PC-9 (cell line): ENCODE data around the gene KIF16B. TPM values are rescaled to one million over a fixed set of nuclear protein-coding genes. Genes with fewer than 3 reads are reported as not detected.

ENCODE experiments used
- BruUV-seq: library from RNA; stranded (reverse); fragments of 400-500 nt; replicated peaks from 2 replicates; lab custom pipeline; 2021; lab: Mats Ljungman, UMichigan
- CTCF ChIA-PET: fragments of 300-600 bp; sonication (Branson Sonifier 250); formaldehyde crosslinking; loops from one replicate; lab custom pipeline; 2022; ENCODE audit warnings: antibody characterized with exemption; lab: Charles Lee
- POLR2A ChIA-PET: fragments of 300-600 bp; sonication (Branson Sonifier 250); formaldehyde crosslinking; loops from one replicate; lab custom pipeline; 2022; ENCODE audit warnings: antibody characterized with exemption; ENCODE audit not compliant: unreplicated experiment; lab: Charles Lee
- DNase-seq, 2 experiments: peaks; one replicate each; pipeline versions ENCODE4 v3.0.0 to v3.0.0-alpha.2; 2015 to 2022; ENCODE audit warnings: mixed read lengths in 1 of 2
- H2AFZ ChIP-seq: fragments of 200-600 bp; sonication (generic); 2 replicates; pipeline ENCODE4 v1.8.1; 2017; ENCODE audit warnings: antibody characterized with exemption
- H3F3A ChIP-seq: fragments of 200-600 bp; sonication (generic); 2 replicates; pipeline ENCODE4 v1.8.1; 2017; ENCODE audit warnings: antibody characterized with exemption, mild to moderate bottlenecking, low read depth; ENCODE audit not compliant: insufficient read depth
- H3K27ac ChIP-seq: fragments of 200-600 bp; sonication (generic); 2 replicates; pipeline ENCODE4 v1.6.1; 2016; ENCODE audit warnings: mixed run types
- H3K27me3 ChIP-seq: fragments of 200-600 bp; sonication (generic); 2 replicates; pipeline ENCODE4 v1.6.1; 2016; ENCODE audit warnings: low read depth, mixed run types; ENCODE audit not compliant: insufficient read depth
- H3K36me3 ChIP-seq: fragments of 200-600 bp; sonication (generic); 2 replicates; pipeline ENCODE4 v1.6.1; 2016; ENCODE audit warnings: low read depth, mixed run types
- H3K4me1 ChIP-seq: fragments of 200-600 bp; sonication (generic); replicated peaks from 2 replicates; pipeline ENCODE4 v1.6.1; 2016; ENCODE audit warnings: mixed run types; ENCODE audit not compliant: insufficient read depth
- H3K4me2 ChIP-seq: fragments of 200-600 bp; sonication (generic); 2 replicates; pipeline ENCODE4 v1.6.1; 2017; ENCODE audit warnings: mixed run types
- H3K4me3 ChIP-seq: fragments of 200-600 bp; sonication (generic); 2 replicates; pipeline ENCODE4 v1.6.1; 2016; ENCODE audit warnings: mixed run types
- H3K79me2 ChIP-seq: fragments of 200-600 bp; sonication (generic); 2 replicates; pipeline ENCODE4 v1.6.1; 2017; ENCODE audit warnings: low read depth, mixed run types
- H3K9me2 ChIP-seq: fragments of 200-600 bp; sonication (generic); 2 replicates; pipeline ENCODE4 v1.8.1; 2017; ENCODE audit warnings: mild to moderate bottlenecking; ENCODE audit not compliant: insufficient read depth
- H3K9me3 ChIP-seq: fragments of 200-600 bp; sonication (generic); 2 replicates; pipeline ENCODE4 v1.8.1; 2016; ENCODE audit warnings: low read depth; ENCODE audit not compliant: insufficient read depth
- H4K20me1 ChIP-seq: fragments of 200-600 bp; sonication (generic); 2 replicates; pipeline ENCODE4 v1.8.1; 2017; ENCODE audit not compliant: insufficient read depth
- EZH2 ChIP-seq: fragments of 200-600 bp; sonication (generic); IDR thresholded peaks from 2 replicates; pipeline ENCODE4 v1.8.0; 2017; ENCODE audit warnings: antibody characterized with exemption, low read depth
- intact Hi-C: fragments of 100-400 bp; cut with micrococcal nuclease; formaldehyde crosslinking; loops from one replicate; pipeline ENCODE4 v1.10.0; 2022; ENCODE audit not compliant: unreplicated experiment
- total RNA-seq: library from RNA; stranded (reverse); gene quantifications from 2 replicates; pipeline ENCODE4 v1.2.3, GENCODE V29; 2021
- TF ChIP-seq, protein P1 (sequence below): fragments of 200-600 bp; sonication (generic); conservative IDR thresholded peaks from 2 replicates; pipeline ENCODE4 v1.6.1; 2017; ENCODE audit warnings: mixed run types, antibody characterized with exemption, mild to moderate bottlenecking, moderate library complexity

The KIF16B gene
- total RNA-seq, 1 experiment from 2014 or later, result 17.6 TPM

DNA sequence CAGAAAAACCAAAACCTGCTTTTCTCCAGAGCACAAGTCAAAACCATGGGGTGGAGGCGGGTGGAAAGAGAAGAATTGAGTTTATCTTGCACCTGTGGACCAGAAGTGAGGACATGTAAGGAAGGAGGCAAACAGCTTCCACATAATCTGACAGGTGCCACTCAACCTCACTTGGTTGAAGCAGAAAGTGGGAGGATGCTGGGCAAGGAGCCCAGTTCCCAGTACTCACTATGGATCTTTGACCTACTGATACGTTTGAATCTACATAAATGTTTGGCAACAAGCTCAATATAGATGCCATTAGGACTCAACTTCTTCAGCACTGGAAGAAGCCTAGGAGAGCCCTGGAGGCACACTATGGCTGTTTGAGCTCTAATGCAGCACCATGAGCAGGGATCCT, 285.5 kb downstream of the KIF16B start:
- intact Hi-C loops, result no loop called here
- POLR2A ChIA-PET, result no interaction called here
- Histone ChIP-seq H3K27ac (no peak overlapping the region), H4K20me1 (no peaks in the 10 kb centered on the region), H2AFZ (no peak overlapping the region), H3K79me2 (no peaks in the 10 kb centered on the region), H3K4me2 (no peak overlapping the region), H3K4me3 (no peak overlapping the region), H3K27me3 (no peaks in the 10 kb centered on the region), H3K36me3 (no peaks in the 10 kb centered on the region), H3K4me1 (no peaks in the 10 kb centered on the region), H3K9me2 (0 out of 2 replicates have a peak, but pooled peaks cover 5% of the 10 kb centered on the region), H3F3A (no peaks in the 10 kb centered on the region), H3K9me3 (no peaks in the 10 kb centered on the region)
- CTCF ChIA-PET, result no interaction called here
- TF ChIP-seq, protein P1, sequence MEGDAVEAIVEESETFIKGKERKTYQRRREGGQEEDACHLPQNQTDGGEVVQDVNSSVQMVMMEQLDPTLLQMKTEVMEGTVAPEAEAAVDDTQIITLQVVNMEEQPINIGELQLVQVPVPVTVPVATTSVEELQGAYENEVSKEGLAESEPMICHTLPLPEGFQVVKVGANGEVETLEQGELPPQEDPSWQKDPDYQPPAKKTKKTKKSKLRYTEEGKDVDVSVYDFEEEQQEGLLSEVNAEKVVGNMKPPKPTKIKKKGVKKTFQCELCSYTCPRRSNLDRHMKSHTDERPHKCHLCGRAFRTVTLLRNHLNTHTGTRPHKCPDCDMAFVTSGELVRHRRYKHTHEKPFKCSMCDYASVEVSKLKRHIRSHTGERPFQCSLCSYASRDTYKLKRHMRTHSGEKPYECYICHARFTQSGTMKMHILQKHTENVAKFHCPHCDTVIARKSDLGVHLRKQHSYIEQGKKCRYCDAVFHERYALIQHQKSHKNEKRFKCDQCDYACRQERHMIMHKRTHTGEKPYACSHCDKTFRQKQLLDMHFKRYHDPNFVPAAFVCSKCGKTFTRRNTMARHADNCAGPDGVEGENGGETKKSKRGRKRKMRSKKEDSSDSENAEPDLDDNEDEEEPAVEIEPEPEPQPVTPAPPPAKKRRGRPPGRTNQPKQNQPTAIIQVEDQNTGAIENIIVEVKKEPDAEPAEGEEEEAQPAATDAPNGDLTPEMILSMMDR, result no peak
- no peak for TF ChIP-seq EZH2
- DNase-seq, result no peak
- BruUV-seq, result no TSS peak

DNA sequence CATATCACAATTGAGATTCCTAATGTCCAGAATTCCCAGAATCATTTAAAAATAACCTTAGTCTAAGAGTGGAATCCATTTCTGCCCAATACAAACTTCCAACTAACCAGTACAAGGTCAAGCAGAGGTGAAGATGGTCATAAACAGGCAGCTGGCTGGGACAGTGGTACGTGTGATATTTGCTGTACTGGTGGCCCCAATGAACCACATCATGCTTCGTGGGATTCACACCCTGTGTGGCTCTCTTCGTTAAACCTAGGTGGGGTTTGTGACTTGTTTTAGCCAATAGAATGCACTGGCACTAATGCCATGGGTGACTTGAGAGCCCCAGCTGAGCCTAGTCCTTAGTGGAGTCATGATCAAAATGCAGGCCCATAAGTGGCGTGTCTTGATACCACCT, 286.6 kb downstream of the KIF16B start:
- Histone ChIP-seq H3K27ac (no peak overlapping the region), H2AFZ (no peak overlapping the region), H3K4me3 (no peak overlapping the region), H3K36me3 (no peaks in the 10 kb centered on the region), H3F3A (no peaks in the 10 kb centered on the region), H3K27me3 (no peaks in the 10 kb centered on the region), H3K79me2 (no peaks in the 10 kb centered on the region), H4K20me1 (no peaks in the 10 kb centered on the region), H3K4me1 (no peaks in the 10 kb centered on the region), H3K9me3 (no peaks in the 10 kb centered on the region), H3K4me2 (no peak overlapping the region), H3K9me2 (0 out of 2 replicates have a peak, but pooled peaks cover 5% of the 10 kb centered on the region)
- TF ChIP-seq EZH2, result no peak
- TF ChIP-seq, protein P1, result no peak
- no peak for DNase-seq
- ChIA-PET CTCF (no interaction called here), POLR2A (no interaction called here)
- BruUV-seq, result no TSS peak
- intact Hi-C loops, result no loop called here

DNA sequence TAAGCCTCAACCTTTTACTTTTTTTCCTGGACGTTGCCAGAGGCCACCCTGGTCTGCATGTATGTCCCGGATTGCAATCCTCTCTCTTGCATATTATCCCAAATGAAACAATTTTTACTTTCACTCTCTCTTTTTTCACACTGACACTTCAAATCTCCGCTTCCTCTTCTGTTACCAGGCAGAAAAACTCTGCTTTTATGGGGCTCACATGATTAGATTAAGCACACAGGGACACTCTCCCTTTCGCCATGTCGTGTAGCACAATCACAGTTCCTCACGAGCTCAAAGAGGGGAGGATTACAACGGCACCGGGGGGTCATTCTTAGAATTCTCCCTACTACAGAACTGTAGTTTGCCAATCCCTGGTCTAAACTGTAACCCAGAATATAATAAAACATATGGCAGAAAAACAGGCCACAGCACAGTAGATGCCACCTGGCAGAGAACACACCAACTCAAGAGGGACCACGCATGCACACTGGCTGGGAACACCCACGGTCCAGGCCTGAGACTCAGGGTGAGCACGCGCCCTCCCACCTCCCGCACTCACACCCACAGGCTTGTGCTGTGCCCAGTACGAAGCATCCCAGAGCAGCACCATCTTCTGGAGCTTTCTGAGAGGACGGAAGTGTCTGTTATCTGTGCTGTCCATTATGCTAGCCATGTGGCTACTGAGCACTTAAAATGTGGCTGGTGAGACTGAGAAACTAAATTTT, 288.7 kb downstream of the KIF16B start:
- no peaks in the 10 kb centered on the region for H3K9me3 ChIP-seq
- H3K27ac ChIP-seq, result no peak overlapping the region
- no peaks in the 10 kb centered on the region for H3K36me3 ChIP-seq
- no peaks in the 10 kb centered on the region for H3K27me3 ChIP-seq
- no peaks in the 10 kb centered on the region for H3K79me2 ChIP-seq
- CTCF ChIA-PET, result no interaction called here
- TF ChIP-seq, protein P1, result no peak
- no peak for TF ChIP-seq EZH2
- no TSS peak for BruUV-seq
- H3F3A ChIP-seq, result no peaks in the 10 kb centered on the region
- intact Hi-C loops, result no loop called here
- no peak for DNase-seq
- H4K20me1 ChIP-seq, result no peaks in the 10 kb centered on the region
- H3K4me2 ChIP-seq, result no peak overlapping the region
- H3K9me2 ChIP-seq, result 0 out of 2 replicates have a peak, but pooled peaks cover 5% of the 10 kb centered on the region
- H3K4me3 ChIP-seq, result no peak overlapping the region
- no peak overlapping the region for H2AFZ ChIP-seq
- POLR2A ChIA-PET, result no interaction called here
- no peaks in the 10 kb centered on the region for H3K4me1 ChIP-seq
